ENCODE data around the gene ZIC2.

DNA sequence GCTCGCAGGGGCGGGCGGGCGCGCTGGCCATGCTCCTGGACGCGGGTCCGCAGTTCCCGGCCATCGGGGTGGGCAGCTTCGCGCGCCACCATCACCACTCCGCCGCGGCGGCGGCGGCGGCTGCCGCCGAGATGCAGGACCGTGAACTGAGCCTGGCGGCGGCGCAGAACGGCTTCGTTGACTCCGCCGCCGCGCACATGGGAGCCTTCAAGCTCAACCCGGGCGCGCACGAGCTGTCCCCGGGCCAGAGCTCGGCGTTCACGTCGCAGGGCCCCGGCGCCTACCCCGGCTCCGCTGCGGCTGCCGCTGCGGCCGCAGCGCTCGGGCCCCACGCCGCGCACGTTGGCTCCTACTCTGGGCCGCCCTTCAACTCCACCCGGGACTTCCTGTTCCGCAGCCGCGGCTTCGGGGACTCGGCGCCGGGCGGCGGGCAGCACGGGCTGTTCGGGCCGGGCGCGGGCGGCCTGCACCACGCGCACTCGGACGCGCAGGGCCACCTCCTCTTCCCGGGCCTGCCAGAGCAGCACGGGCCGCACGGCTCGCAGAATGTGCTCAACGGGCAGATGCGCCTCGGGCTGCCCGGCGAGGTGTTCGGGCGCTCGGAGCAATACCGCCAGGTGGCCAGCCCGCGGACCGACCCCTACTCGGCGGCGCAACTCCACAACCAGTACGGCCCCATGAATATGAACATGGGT is 599 bp downstream of the ZIC2 start:
- no peak for TF ChIP-seq POLR2A (IDR thresholded peaks at IDR 0.05)
- TF ChIP-seq, protein P1, sequence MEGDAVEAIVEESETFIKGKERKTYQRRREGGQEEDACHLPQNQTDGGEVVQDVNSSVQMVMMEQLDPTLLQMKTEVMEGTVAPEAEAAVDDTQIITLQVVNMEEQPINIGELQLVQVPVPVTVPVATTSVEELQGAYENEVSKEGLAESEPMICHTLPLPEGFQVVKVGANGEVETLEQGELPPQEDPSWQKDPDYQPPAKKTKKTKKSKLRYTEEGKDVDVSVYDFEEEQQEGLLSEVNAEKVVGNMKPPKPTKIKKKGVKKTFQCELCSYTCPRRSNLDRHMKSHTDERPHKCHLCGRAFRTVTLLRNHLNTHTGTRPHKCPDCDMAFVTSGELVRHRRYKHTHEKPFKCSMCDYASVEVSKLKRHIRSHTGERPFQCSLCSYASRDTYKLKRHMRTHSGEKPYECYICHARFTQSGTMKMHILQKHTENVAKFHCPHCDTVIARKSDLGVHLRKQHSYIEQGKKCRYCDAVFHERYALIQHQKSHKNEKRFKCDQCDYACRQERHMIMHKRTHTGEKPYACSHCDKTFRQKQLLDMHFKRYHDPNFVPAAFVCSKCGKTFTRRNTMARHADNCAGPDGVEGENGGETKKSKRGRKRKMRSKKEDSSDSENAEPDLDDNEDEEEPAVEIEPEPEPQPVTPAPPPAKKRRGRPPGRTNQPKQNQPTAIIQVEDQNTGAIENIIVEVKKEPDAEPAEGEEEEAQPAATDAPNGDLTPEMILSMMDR (IDR thresholded peaks at IDR 0.05): no peak
